ENCODE measurements around the gene CCDC71L. TPM values are rescaled to one million over a fixed set of nuclear protein-coding genes. Genes with fewer than 3 reads are reported as not detected.

Gene CCDC71L
- total RNA-seq, 1 donor: 40.6 TPM

DNA sequence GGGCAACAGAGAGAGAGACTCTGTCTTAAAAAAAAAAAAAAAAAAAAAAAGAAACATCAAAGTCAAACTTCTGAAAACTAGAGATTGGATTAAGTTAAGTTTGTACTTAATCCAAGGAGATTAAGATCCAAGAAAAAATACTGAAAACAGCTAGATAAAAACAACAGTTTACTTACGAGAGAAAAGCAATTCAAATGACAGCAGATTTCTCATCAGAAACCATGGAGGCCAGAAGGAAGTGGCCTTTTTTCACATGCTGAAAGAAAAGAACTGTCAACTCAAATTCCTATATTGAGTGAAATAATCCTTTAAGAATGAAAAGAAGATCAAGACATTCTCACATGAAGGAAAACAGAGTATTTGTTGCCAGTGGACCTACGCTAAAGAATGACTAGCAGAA is 5.4 kb upstream of the CCDC71L start:
- no peak for DNase-seq (ENCODE audit: low read depth)
- no peak overlapping the region for H3K4me3 ChIP-seq (ENCODE audit: low read depth, low read length)
- TF ChIP-seq, protein P1, sequence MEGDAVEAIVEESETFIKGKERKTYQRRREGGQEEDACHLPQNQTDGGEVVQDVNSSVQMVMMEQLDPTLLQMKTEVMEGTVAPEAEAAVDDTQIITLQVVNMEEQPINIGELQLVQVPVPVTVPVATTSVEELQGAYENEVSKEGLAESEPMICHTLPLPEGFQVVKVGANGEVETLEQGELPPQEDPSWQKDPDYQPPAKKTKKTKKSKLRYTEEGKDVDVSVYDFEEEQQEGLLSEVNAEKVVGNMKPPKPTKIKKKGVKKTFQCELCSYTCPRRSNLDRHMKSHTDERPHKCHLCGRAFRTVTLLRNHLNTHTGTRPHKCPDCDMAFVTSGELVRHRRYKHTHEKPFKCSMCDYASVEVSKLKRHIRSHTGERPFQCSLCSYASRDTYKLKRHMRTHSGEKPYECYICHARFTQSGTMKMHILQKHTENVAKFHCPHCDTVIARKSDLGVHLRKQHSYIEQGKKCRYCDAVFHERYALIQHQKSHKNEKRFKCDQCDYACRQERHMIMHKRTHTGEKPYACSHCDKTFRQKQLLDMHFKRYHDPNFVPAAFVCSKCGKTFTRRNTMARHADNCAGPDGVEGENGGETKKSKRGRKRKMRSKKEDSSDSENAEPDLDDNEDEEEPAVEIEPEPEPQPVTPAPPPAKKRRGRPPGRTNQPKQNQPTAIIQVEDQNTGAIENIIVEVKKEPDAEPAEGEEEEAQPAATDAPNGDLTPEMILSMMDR (IDR thresholded peaks at IDR 0.05; ENCODE audit: insufficient read depth, low read length): no peak

DNA sequence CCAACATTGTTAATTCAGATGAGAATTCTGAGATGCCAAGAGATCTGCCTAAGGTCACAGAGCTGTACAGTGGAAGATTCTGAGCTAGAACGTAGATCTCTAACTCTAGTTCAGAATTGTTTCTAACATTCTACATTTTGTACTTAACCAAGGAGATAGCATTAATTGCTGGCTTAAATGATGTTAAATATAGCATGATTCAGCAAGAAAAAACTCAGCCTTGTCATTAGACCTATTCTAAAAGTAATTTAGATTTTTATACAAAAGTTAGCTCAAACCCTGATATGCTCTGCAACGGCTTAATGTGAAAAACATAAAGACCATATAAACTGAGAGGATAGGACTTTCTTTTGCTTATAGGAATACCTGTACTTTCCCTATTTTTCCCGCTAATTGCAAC is 3.4 kb upstream of the CCDC71L start:
- TF ChIP-seq, protein P1 (IDR thresholded peaks at IDR 0.05; ENCODE audit: insufficient read depth, low read length): no peak
- H3K4me3 ChIP-seq (ENCODE audit: low read depth, low read length): no peak overlapping the region
- DNase-seq (ENCODE audit: low read depth): no peak

DNA sequence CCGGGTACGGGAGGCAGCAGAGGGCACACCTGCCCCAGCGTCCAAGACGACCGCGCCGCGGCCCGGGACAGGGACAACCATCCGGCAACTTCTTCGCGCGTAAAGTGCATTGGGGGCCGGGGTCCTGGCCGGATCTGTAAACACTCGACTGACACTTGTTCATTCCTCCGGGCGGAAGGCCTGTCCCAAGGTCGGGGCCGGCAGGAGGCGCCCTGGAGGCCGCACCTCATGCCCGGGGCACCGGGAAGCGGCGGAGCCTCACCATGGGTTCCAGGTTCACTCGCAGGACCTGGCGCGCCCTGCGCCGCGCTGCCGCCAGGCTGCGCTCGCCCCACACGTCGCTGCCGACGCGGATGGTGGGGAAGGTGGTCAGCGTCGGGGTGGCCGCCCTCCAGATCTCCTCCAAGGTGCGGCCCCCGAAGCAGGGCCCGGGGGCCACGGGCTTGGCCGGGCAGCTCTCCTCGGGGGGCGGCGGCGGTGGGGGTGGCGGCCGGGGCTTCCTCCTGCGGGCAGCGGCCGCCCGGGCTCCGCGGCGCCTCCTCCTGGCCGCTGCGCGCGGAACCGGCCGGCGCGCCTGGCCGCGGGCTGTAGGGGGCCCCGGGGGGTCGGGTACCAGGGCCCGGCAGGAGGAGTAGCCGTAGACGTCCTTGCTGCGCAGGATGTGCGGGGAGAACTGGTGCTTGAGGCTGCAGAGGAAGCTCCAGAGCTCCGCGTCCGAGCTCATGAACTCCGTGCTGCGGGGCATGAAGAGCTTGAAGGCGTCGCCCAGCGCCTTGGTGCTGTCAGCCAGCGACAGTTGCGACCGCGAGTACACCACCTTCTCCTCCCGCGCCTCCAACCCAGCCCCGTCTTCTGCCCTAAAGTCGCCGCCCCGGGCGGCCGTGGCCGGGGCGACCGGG is 746 bp downstream of the CCDC71L start:
- peak; percentile 80 for DNase-seq (ENCODE audit: low read depth)
- peak overlapping the region; percentile 92 for H3K4me3 ChIP-seq (ENCODE audit: low read depth, low read length)
- TF ChIP-seq, protein P1 (IDR thresholded peaks at IDR 0.05; ENCODE audit: insufficient read depth, low read length): peak; percentile 72

DNA sequence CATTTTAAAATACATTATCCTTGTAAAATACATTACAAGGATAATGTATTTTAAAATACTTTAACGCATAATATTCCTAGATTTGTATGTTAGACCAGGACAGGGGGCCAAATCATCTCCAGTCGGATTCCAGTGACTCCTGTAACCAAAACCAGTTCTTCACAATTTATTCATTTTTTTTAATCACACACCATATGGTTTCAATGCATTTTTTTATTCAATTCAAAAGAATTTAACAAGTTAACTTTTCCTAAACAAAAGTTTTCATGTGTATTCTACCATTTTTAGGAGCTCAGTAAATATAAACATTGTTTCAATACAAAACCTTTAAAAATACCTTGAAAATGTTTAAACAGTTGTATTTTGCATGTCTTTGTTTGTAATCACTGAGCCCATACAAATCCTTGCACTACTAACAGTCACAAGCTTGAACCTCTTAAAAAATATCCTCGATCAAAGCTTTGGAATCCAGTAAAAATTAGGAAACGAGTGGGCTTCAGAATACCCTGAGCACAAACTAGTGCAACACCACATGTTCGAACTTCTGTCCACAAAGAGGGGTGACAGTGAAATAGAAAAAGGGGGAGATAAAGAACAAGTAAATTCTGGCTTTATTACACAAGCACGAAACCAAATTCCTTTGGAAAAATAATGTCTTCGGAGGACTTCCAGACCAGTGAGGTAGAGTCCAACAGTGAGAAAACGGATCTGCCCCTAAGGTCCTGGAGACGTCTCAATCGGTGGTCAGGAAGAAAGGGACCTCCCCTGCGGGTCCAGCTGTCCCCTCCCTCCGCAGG is 1.6 kb downstream of the CCDC71L start:
- TF ChIP-seq, protein P1 (IDR thresholded peaks at IDR 0.05; ENCODE audit: insufficient read depth, low read length): no peak
- H3K4me3 ChIP-seq (ENCODE audit: low read depth, low read length): peak overlapping the region; percentile 92
- DNase-seq (ENCODE audit: low read depth): peak; percentile 59

DNA sequence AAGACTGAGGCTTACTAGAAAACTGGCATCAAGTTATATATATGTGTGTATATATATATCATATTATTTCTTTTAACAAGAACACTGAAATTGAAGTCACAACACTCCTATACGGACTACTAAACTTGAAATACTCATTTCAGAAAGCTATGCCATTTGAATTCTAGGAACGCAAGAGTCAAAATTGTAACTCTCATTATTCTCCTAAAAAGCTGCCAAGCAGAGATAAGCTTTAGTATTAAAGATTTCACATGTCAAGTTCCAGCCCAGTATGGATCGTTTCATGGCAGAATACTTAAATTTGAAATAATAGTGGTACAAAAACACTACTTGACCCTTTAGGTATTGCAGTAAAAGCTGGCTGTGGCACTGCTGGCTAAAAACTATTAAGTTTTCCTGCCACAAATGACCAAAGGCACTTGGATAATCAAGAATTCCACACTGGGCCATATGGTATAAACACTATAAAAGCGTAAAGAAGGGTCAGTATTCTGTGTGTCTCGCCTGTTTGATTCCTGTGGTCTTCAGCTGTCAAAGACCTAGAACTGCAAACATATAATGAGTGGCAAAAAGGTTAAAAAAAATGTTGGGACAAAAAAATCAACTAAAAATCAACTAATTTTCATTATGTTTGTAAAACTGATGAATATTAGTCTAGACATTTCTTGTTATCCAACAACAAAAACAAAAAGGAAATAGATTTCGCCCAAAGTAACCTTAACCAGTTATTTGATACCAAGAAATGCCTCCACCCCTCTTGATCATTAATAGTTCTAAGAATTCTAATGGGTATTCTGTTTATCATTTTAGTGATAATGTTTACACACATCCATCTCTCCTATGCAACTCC is 2.4 kb downstream of the CCDC71L start:
- peak overlapping the region; percentile 92 for H3K4me3 ChIP-seq (ENCODE audit: low read depth, low read length)
- DNase-seq (ENCODE audit: low read depth): peak; percentile 16
- TF ChIP-seq, protein P1 (IDR thresholded peaks at IDR 0.05; ENCODE audit: insufficient read depth, low read length): no peak
